HG03575 (cell line): ENCODE measurements around the gene IL12RB2.
"Not testable (repeated sequence)": the region's sequence is repeated elsewhere in the genome, so short reads cannot be mapped to it uniquely, and the experiment has no call there.

Experiments
- ATAC-seq: cut with Tn5 transposase; IDR thresholded peaks from one replicate; pipeline ENCODE4 v1.9.1; 2021; ENCODE audit not compliant: unreplicated experiment, insufficient number of reproducible peaks, low FRiP score; ENCODE audit errors: extremely low read depth

Gene IL12RB2

GRCh38 chr1:67446014-67446413, 138.3 kb downstream of the IL12RB2 start:
- ATAC-seq = not testable (repeated sequence)
